Suprapubic skin (tissue), 4 donors: ENCODE results near the gene CAMK2D.

Experiments
- EP300 ChIP-seq: sonication (generic); formaldehyde crosslinking; IDR thresholded peaks from one replicate; pipeline ENCODE4 v1.6.1; 2017; ENCODE audit warnings: antibody characterized with exemption
- POLR2A ChIP-seq, 2 donors: fragments of 450-650 bp; IDR thresholded peaks; one replicate each; pipeline ENCODE4 v1.6.1; 2017; ENCODE audit warnings: antibody characterized with exemption in 2 of 2, mild to moderate bottlenecking in 2 of 2, moderate library complexity in 2 of 2
- POLR2AphosphoS5 ChIP-seq, 3 donors: sonication (generic); formaldehyde crosslinking; IDR thresholded peaks; one replicate each; pipeline ENCODE4 v1.6.1; 2017; ENCODE audit warnings: antibody characterized with exemption in 3 of 3
- TF ChIP-seq, protein P1 (sequence below), 2 donors: fragments of 200-600 bp in 1 of 2; fragments of 450-650 bp in 1 of 2; sonication (generic) in 1 of 2; IDR thresholded peaks; one replicate each; pipeline ENCODE4 v1.5.1; 2016 to 2019; ENCODE audit warnings: antibody characterized with exemption in 2 of 2, mild to moderate bottlenecking in 1 of 2, moderate library complexity in 1 of 2

DNA sequence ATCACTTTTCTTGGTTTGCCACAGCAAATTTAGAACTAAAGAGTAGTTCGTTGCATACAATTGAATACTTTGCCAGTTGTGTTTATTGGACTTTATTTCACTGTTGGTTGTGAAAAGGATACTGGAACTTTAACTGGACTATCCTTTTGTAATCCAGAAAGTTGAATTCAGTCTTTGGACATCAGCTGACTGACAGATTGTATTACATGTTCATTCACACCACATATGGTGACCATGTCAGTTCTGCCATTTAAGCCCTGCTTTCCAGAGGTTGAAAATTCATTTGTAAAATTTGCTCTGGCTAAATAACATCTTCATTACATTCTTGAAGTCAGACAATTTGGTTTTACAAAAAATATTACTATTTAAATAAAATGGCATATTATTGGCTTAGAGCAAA lies 251.7 kb downstream of the CAMK2D start:
- TF ChIP-seq, protein P1, sequence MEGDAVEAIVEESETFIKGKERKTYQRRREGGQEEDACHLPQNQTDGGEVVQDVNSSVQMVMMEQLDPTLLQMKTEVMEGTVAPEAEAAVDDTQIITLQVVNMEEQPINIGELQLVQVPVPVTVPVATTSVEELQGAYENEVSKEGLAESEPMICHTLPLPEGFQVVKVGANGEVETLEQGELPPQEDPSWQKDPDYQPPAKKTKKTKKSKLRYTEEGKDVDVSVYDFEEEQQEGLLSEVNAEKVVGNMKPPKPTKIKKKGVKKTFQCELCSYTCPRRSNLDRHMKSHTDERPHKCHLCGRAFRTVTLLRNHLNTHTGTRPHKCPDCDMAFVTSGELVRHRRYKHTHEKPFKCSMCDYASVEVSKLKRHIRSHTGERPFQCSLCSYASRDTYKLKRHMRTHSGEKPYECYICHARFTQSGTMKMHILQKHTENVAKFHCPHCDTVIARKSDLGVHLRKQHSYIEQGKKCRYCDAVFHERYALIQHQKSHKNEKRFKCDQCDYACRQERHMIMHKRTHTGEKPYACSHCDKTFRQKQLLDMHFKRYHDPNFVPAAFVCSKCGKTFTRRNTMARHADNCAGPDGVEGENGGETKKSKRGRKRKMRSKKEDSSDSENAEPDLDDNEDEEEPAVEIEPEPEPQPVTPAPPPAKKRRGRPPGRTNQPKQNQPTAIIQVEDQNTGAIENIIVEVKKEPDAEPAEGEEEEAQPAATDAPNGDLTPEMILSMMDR (IDR thresholded peaks at IDR 0.05) = no peak
- no peak for TF ChIP-seq POLR2A (IDR thresholded peaks at IDR 0.05)
- TF ChIP-seq POLR2AphosphoS5 (IDR thresholded peaks at IDR 0.05) = no peak
- no peak for TF ChIP-seq EP300
